CD4-positive, CD25-positive, alpha-beta regulatory T cell (primary cell): Measurements from ENCODE around the gene LMO7. TPM values are rescaled to one million over a fixed set of nuclear protein-coding genes. Genes with fewer than 3 reads are reported as not detected.
A peak's percentile ranks its signal among the peaks of the same experiment; 100 is the strongest.

Experiments used
- ATAC-seq, 2 donors: fragments of 150-1000 bp; cut with Tn5 transposase; one replicate each; pipeline ENCODE4 v1.10.0; 2021; ENCODE audit warnings: low read depth in 2 of 2, moderate number of reproducible peaks in 2 of 2, moderate library complexity in 1 of 2
- DNase-seq, 3 donors: peaks; one replicate each; pipeline versions ENCODE4 v3.0.0 to v3.0.0-alpha.2; 2012 to 2022; ENCODE audit warnings: mixed read lengths in 1 of 3
- H3K27ac ChIP-seq: one replicate; pipeline ENCODE4 v1.7.0; 2013; ENCODE audit warnings: mild to moderate bottlenecking, low read length; ENCODE audit not compliant: insufficient read depth, poor library complexity, severe bottlenecking
- H3K27me3 ChIP-seq: one replicate; pipeline ENCODE4 v1.7.0; 2013; ENCODE audit warnings: low read length; ENCODE audit not compliant: control insufficient read depth, insufficient read depth
- H3K36me3 ChIP-seq: one replicate; pipeline ENCODE4 v1.7.0; 2013; ENCODE audit warnings: mild to moderate bottlenecking, low read length, moderate library complexity; ENCODE audit not compliant: control insufficient read depth, insufficient read depth
- H3K4me1 ChIP-seq: 2 replicates; pipeline ENCODE4 v1.7.0; 2013; ENCODE audit warnings: mild to moderate bottlenecking, low read length; ENCODE audit not compliant: insufficient read depth, control insufficient read depth, poor library complexity, severe bottlenecking
- H3K4me3 ChIP-seq: one replicate; pipeline ENCODE4 v1.7.0; 2013; ENCODE audit warnings: low read depth, mild to moderate bottlenecking, low read length, moderate library complexity
- H3K9me3 ChIP-seq, 2 experiments: 1 replicate in 1 of 2; 2 replicates in 1 of 2; pipeline ENCODE4 v1.7.0; 2013; ENCODE audit warnings: low read length in 2 of 2, mild to moderate bottlenecking in 1 of 2, moderate library complexity in 1 of 2; ENCODE audit not compliant: control insufficient read depth in 2 of 2
- H3K27ac Mint-ChIP-seq, 3 donors: one replicate each; pipeline ENCODE4 v1.8.0; 2020 to 2022; ENCODE audit warnings: mild to moderate bottlenecking in 3 of 3, mixed read lengths in 3 of 3, moderate library complexity in 2 of 3
- H3K27me3 Mint-ChIP-seq: one replicate; pipeline ENCODE4 v1.8.0; 2022; ENCODE audit warnings: mild to moderate bottlenecking, mixed read lengths
- H3K36me3 Mint-ChIP-seq: one replicate; pipeline ENCODE4 v1.8.0; 2020; ENCODE audit warnings: mixed read lengths
- H3K4me1 Mint-ChIP-seq, 4 donors: one replicate each; pipeline ENCODE4 v1.8.0; 2020 to 2022; ENCODE audit warnings: mixed read lengths in 4 of 4, mild to moderate bottlenecking in 1 of 4
- H3K4me3 Mint-ChIP-seq, 4 donors: one replicate each; pipeline ENCODE4 v1.8.0; 2020 to 2022; ENCODE audit warnings: mild to moderate bottlenecking in 4 of 4, mixed read lengths in 4 of 4, moderate library complexity in 3 of 4
- H3K9me3 Mint-ChIP-seq, 7 donors: one replicate each; pipeline ENCODE4 v1.8.0; 2020 to 2022; ENCODE audit warnings: mixed read lengths in 7 of 7, mild to moderate bottlenecking in 3 of 7, moderate library complexity in 2 of 7
- polyA plus RNA-seq, 4 donors: library from polyadenylated mRNA; unstranded; fragments of 300-500 nt; fragmentation: Illumina TruSeq; gene quantifications; one replicate each; pipeline ENCODE4 v1.2.3, GENCODE V29; 2021
- total RNA-seq: library from RNA; stranded (reverse); gene quantifications from one replicate; pipeline ENCODE4 v1.2.3, GENCODE V29; 2022

The LMO7 gene
- total and polyA plus RNA-seq, 5 donors from 2014 or later = 4.2 to 22.5 (median 10.6) TPM

GRCh38 chr13:75818968-75819225 lies 182.8 kb downstream of the LMO7 start:
- Histone ChIP-seq H3K9me3 (no peaks in the 10 kb centered on the region), H3K36me3 (peaks cover 10% of the 10 kb centered on the region), H3K27ac (no peak overlapping the region), H3K4me1 (no peaks in the 10 kb centered on the region), H3K4me3 (no peak overlapping the region), H3K27me3 (no peaks in the 10 kb centered on the region)
- Mint-ChIP-seq H3K27me3 (no peaks in the 10 kb centered on the region), H3K36me3 (peaks cover 20% of the 10 kb centered on the region), H3K4me3 (no peak overlapping the region), H3K27ac (no peak overlapping the region), H3K9me3 (no peaks in the 10 kb centered on the region), H3K4me1 (no peaks in the 10 kb centered on the region)
- DNase-seq = no peak
- no peak for ATAC-seq

DNA sequence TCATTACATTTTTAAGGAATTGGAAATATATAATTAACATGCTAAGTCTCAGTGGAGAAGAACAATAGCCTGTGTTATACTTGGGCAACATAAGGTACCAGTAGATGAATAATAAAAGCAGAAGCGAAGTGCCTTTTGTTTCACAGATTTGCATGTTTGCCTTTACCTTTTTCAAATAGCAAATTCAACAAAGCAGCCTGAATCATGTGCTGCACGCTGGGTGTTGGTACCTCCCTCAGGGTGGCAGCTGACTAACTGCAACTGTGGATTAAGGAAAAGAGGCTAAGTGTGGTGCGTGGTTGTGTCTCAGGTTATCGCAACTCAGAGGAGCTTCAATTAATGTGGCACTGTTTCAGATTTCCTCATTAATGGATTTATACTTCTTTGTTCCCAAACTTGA lies 189.0 kb downstream of the LMO7 start:
- Mint-ChIP-seq H3K9me3 (peaks cover 0 to 3% (median 0%) of the 10 kb centered on the region in 7 donors), H3K36me3 (peaks cover 45% of the 10 kb centered on the region), H3K27ac (no peak overlapping the region), H3K4me1 (no peaks in the 10 kb centered on the region), H3K4me3 (no peak overlapping the region), H3K27me3 (no peaks in the 10 kb centered on the region)
- Histone ChIP-seq H3K27me3 (no peaks in the 10 kb centered on the region), H3K9me3 (no peaks in the 10 kb centered on the region), H3K27ac (no peak overlapping the region), H3K4me3 (no peak overlapping the region), H3K4me1 (no peaks in the 10 kb centered on the region), H3K36me3 (peaks cover 13% of the 10 kb centered on the region)
- ATAC-seq (no peak), DNase-seq (no peak)

GRCh38 chr13:75825594-75825993 lies 189.5 kb downstream of the LMO7 start:
- no peaks in the 10 kb centered on the region for H3K9me3 ChIP-seq
- Mint-ChIP-seq H3K27ac (no peak overlapping the region), H3K4me3 (no peak overlapping the region), H3K4me1 (no peaks in the 10 kb centered on the region), H3K9me3 (peaks cover 0 to 3% (median 0%) of the 10 kb centered on the region in 7 donors), H3K27me3 (no peaks in the 10 kb centered on the region), H3K36me3 (peaks cover 45% of the 10 kb centered on the region)
- peaks cover 13% of the 10 kb centered on the region for H3K36me3 ChIP-seq
- no peak overlapping the region for H3K27ac ChIP-seq
- no peak overlapping the region for H3K4me3 ChIP-seq
- no peaks in the 10 kb centered on the region for H3K27me3 ChIP-seq
- ATAC-seq (peak in 1 of 2 donors; percentile 20), DNase-seq (no peak)
- no peaks in the 10 kb centered on the region for H3K4me1 ChIP-seq

- H3K27me3 ChIP-seq = no peaks in the 10 kb centered on the region
- peaks cover 0 to 7% of the 10 kb centered on the region in 2 experiments for H3K9me3 ChIP-seq
- Mint-ChIP-seq H3K4me3 (no peak overlapping the region), H3K4me1 (no peaks in the 10 kb centered on the region), H3K9me3 (peaks cover 0 to 8% (median 0%) of the 10 kb centered on the region in 7 donors), H3K27me3 (no peaks in the 10 kb centered on the region), H3K27ac (no peak overlapping the region), H3K36me3 (peaks cover 48% of the 10 kb centered on the region)
- H3K27ac ChIP-seq = no peak overlapping the region
- H3K4me3 ChIP-seq = no peak overlapping the region
- peaks cover 9% of the 10 kb centered on the region for H3K36me3 ChIP-seq
- DNase-seq (no peak), ATAC-seq (no peak)
- no peaks in the 10 kb centered on the region for H3K4me1 ChIP-seq
Measured at GRCh38 chr13:75826391-75826790, 190.3 kb downstream of the LMO7 start.

DNA sequence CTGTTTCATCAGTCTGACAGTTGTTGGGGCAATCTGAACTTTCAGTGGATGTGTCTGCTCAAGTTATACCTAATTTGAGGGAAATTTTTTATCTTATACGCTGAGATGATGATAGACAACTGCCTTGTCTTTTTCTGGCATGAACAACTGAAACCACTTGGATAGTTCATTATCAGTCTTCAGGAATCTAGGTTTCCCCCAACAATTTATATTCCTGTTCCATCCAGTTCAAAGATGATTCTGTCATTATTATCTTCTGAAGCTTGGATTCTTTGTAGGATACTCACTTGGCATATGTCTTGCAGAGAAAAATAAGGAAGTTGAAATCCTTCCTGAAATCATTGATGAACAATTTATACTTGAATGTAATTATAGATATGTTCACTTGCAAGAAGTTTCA lies 193.7 kb downstream of the LMO7 start:
- H3K4me3 ChIP-seq = no peak overlapping the region
- H3K4me1 ChIP-seq = no peaks in the 10 kb centered on the region
- no peak for ATAC-seq
- Mint-ChIP-seq H3K27ac (no peak overlapping the region), H3K4me1 (no peaks in the 10 kb centered on the region), H3K9me3 (peaks cover 0 to 10% (median 0%) of the 10 kb centered on the region in 7 donors), H3K4me3 (no peak overlapping the region), H3K27me3 (no peaks in the 10 kb centered on the region), H3K36me3 (peaks cover 40% of the 10 kb centered on the region)
- no peaks in the 10 kb centered on the region for H3K36me3 ChIP-seq
- H3K27me3 ChIP-seq = no peaks in the 10 kb centered on the region
- peaks cover 0 to 9% of the 10 kb centered on the region in 2 experiments for H3K9me3 ChIP-seq
- H3K27ac ChIP-seq = no peak overlapping the region
- DNase-seq = no peak

- no peak for DNase-seq
- Histone ChIP-seq H3K4me1 (no peaks in the 10 kb centered on the region), H3K27me3 (no peaks in the 10 kb centered on the region), H3K27ac (no peak overlapping the region), H3K36me3 (no peaks in the 10 kb centered on the region), H3K9me3 (peaks cover 0 to 9% of the 10 kb centered on the region in 2 experiments), H3K4me3 (no peak overlapping the region)
- peaks cover 0 to 10% (median 0%) of the 10 kb centered on the region in 7 donors for H3K9me3 Mint-ChIP-seq
- H3K36me3 Mint-ChIP-seq = peaks cover 43% of the 10 kb centered on the region
- no peak overlapping the region for H3K4me3 Mint-ChIP-seq
- H3K27me3 Mint-ChIP-seq = no peaks in the 10 kb centered on the region
- no peaks in the 10 kb centered on the region for H3K4me1 Mint-ChIP-seq
- ATAC-seq = no peak
- H3K27ac Mint-ChIP-seq = no peak overlapping the region
Measured at GRCh38 chr13:75830842-75831241, 194.7 kb downstream of the LMO7 start.

DNA sequence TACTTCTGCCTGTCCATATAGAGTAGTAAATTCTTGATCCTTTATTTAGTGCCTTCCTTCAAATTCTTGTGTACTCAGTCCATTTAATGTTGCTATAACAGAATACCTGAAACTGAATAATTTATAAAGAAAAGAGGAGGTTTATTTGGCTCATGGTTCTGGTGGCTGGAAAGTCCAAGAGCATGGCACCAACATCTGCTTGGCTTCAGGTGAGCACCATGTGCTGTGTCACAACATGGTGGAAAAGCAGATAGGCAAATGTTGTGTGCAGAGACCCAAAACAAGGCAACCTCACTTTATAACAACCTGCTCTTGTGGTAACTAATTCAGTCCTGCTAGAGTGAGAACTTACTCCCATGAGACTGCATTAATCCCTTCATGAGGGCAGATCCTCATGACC lies 195.3 kb downstream of the LMO7 start:
- Mint-ChIP-seq H3K4me1 (no peaks in the 10 kb centered on the region), H3K27ac (no peak overlapping the region), H3K27me3 (no peaks in the 10 kb centered on the region), H3K9me3 (peaks cover 0 to 10% (median 0%) of the 10 kb centered on the region in 7 donors), H3K36me3 (peaks cover 48% of the 10 kb centered on the region), H3K4me3 (no peak overlapping the region)
- no peaks in the 10 kb centered on the region for H3K27me3 ChIP-seq
- no peak overlapping the region for H3K27ac ChIP-seq
- no peak for DNase-seq
- ATAC-seq = no peak
- no peak overlapping the region for H3K4me3 ChIP-seq
- peaks cover 0 to 9% of the 10 kb centered on the region in 2 experiments for H3K9me3 ChIP-seq
- H3K36me3 ChIP-seq = no peaks in the 10 kb centered on the region
- H3K4me1 ChIP-seq = no peaks in the 10 kb centered on the region

DNA sequence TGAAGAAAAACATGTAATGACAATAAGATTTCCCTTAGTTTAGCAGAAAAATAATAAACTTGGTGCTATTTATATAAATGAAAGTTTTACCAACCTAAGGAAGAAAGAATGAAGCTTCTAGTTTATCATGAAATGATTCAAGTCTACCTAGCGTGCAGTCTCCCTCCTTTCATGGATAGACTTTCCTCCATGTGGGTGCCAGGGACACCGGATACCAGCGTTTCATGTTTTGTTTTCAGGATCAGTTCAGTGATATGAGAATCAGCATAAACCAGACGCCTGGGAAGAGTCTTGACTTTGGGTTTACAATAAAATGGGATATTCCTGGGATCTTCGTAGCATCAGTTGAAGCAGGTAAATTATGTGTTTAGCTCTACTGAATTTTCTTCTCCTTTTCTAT lies 196.7 kb downstream of the LMO7 start:
- Mint-ChIP-seq H3K4me1 (no peaks in the 10 kb centered on the region), H3K9me3 (peaks cover 0 to 10% (median 0%) of the 10 kb centered on the region in 7 donors)

More for the DNA sequence above, 196.7 kb downstream of the LMO7 start:
- peaks cover 0 to 9% of the 10 kb centered on the region in 2 experiments for H3K9me3 ChIP-seq
- peaks cover 47% of the 10 kb centered on the region for H3K36me3 Mint-ChIP-seq
- H3K4me1 ChIP-seq = no peaks in the 10 kb centered on the region
- no peaks in the 10 kb centered on the region for H3K27me3 Mint-ChIP-seq
- DNase-seq (no peak), ATAC-seq (no peak)
- H3K4me3 ChIP-seq = no peak overlapping the region
- H3K36me3 ChIP-seq = no peaks in the 10 kb centered on the region
- H3K27ac ChIP-seq = no peak overlapping the region
- no peak overlapping the region for H3K4me3 Mint-ChIP-seq
- no peaks in the 10 kb centered on the region for H3K27me3 ChIP-seq
- no peak overlapping the region for H3K27ac Mint-ChIP-seq
